Activated CD8-positive, alpha-beta memory T cell treated with anti-CD3 and anti-CD28 coated beads for 48 hours (primary cell): ENCODE data around the gene MEOX2.

Source experiments
- DNase-seq, 3 experiments: peaks; one replicate each; pipeline ENCODE4 v3.0.0-alpha.2; 2020; ENCODE audit warnings: low read depth in 2 of 3, low spot score in 2 of 3

The MEOX2 gene

GRCh38 chr7:15566476-15566875, 120.0 kb downstream of the MEOX2 start:
- no peak for DNase-seq

GRCh38 chr7:15561835-15562234, 124.6 kb downstream of the MEOX2 start, which contains the start of gene AGMO:
AGMO (minus strand) TSS chr7:15562015.
- no peak for DNase-seq
